GM19035 (cell line): ENCODE measurements around the gene RBFOX2.
"Not testable (repeated sequence)": the region's sequence is repeated elsewhere in the genome, so short reads cannot be mapped to it uniquely, and the experiment has no call there.

Source experiments
- ATAC-seq: cut with Tn5 transposase; IDR thresholded peaks from one replicate; pipeline ENCODE4 v1.9.1; 2021; ENCODE audit not compliant: unreplicated experiment

RBFOX2 gene

DNA sequence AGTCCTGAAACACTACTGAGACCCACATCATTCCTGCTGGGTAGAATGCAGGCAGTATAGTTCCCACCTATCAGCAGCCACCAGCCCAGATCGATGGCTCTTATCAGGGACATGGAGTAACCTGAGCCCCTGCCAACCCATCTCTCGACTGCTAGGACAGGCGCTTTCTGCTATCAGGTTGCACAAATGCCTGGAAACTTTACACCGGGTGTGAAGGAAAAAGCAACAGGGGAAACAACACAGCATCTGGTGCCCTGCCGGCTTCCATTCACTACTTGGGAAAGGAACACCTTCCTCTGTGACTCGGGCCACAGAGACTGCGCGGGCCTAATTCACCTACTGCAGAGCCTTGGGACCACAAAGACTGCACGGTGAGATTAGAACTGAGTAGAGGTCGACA lies 18.5 kb downstream of the RBFOX2 start:
- ATAC-seq = no peak

DNA sequence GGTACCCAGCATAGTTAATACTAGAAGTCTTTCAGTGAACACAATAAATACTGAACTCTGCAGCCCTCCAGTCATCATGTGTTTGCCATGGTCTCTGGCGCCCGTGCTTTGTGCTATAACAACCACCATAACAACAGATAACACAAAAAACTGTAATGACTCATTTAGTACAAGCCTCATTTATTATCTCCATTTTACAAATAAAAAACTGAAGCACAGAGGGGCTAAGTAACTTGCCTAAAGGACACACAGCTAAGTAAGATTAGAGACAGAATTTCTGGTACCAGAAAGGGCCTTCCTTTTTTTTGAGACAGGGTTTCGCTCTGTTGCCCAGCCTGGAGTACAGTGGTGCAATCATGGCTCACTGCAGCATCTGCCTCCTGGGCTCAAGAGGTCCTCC lies 19.5 kb downstream of the RBFOX2 start:
- no peak for ATAC-seq

DNA sequence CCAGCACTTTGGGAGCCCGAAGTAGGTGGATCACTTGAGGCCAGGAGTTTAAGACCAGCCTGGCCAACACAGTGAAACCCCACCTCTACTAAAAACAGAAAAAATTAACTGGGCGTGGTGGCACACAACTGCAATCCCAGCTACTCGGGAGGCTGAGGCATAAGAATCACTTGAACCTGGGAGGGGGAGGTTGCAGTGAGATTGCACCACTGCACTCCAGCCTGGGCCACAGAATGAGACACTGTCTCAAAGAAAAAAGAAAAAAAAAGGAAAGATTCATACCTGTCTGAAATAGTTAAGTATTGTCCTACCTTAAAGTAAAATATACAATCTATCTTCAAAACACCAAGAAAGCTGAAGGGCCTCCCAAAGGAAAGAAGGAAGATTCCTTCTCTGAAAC lies 20.1 kb downstream of the RBFOX2 start:
- ATAC-seq = no peak

- no peak for ATAC-seq
These were observed 20.5 kb downstream of the RBFOX2 start for GRCh38 chr22:36008131-36008530.

DNA sequence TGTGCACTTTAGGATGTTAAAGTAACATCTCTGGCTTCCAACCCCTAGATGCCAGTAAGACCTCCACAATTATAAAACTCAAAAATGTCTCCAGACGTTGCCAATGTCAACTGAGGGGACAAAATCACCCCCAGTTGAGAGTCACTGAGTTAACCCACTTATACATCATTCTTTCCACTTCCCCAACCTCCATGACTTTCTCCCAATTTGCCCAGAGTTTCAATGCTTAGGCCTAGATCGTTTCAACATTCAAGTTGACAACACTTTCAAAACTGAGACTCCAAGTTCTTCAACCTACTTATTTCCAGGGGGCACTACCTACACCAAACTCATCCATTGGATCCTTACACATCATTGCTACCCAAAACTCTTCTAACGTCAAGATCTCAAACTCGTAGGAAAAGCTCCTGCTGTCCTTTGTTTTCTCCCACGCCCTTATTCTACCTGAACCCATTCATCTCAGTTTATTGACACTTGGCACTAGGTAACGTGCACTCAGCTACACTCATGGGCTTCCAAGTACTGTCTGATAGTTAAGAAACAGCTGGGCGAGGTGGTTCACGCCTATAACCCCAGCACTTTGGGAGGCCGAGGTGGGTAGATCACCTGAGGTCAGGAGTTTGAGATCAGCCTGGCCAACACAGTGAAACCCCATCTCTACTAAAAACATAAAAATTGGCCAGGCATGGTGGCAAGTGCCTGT lies 24.5 kb downstream of the RBFOX2 start:
- ATAC-seq = no peak

- ATAC-seq = no peak
These were observed 25.8 kb downstream of the RBFOX2 start for GRCh38 chr22:36002718-36003260.

- ATAC-seq = no peak
These were observed 26.5 kb downstream of the RBFOX2 start for GRCh38 chr22:36002084-36002483.

DNA sequence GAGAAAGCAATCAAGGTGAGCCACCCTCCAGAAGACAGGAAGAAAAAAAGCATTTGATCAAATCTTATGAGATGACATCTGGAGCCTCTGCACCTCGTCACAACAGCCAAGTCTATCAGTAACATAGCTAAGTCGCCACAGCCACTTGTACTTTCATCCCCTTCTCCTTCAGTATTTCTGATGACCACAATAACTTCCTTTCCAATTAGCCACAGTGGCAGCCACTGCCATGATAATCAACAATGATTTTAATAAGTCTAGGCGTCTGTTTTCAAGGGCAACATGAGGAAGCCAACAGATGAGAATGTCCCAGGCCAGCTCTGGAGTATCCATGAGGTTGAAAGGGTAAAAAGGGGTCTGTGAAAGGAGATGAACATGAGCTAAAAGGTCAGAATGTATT lies 29.9 kb downstream of the RBFOX2 start:
- no peak for ATAC-seq

DNA sequence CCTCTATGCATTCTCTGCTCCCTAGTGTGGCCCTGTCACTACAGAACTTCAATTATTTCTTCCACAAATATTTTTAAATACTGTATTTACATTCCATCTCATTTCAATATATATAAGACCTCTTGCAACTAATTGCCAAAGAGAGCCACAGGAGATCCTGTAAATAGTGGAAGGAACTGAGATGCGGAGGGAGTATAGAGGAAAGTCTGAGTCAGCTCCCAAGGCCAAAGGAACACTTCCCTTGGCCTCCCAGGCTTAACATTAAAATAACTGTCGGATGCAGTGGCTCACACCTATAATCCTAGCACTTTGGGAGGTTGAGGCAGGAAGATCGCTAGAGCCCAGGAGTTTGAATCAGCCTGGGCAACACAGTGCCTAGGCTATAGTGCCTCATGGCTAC lies 31.2 kb downstream of the RBFOX2 start:
- no peak for ATAC-seq

GRCh38 chr22:35996596-35996995 lies 32.0 kb downstream of the RBFOX2 start:
- ATAC-seq = no peak

DNA sequence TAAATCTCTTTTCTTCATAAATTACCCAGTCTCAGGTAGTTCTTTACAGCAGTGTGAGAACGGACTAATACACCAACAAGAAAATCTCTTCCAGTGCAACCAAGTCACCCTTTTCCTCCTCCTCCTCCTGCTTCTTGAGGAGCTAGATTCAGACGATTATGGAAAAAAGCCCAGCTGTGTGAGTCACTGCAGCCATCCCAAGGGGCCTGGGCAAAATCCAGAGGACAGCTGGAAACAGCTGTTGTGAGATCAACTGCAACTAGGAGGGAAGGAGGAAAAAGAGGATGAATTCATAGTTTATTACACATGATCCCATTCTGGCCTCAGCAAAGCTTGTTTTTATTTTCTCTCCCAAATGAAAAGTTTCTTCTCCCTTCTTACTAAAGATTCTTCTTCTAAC lies 32.9 kb downstream of the RBFOX2 start:
- no peak for ATAC-seq

GRCh38 chr22:35995348-35995747 lies 33.3 kb downstream of the RBFOX2 start:
- no peak for ATAC-seq

GRCh38 chr22:35993727-35994126 lies 34.9 kb downstream of the RBFOX2 start:
- ATAC-seq = not testable (repeated sequence)

GRCh38 chr22:35993048-35993714 lies 35.4 kb downstream of the RBFOX2 start:
- no peak for ATAC-seq

DNA sequence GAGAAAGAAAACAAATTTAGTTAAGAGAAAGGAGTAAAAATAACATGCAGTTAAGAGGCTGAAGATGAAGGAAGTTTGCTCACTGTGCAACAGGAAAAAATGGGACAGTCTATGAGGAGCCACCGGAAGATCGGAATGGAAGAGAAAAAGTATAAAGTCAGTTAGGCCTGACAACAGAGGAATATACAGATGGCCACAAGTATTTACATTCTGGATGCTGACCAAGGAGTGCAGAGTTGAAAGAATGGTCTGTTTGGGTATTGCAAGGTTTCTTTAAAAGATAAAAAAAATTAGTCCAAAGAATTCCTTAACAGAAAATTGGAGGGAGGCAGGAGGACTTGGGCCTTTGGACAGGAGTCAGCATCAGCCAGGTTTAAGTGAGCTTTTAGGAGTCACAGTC lies 37.5 kb downstream of the RBFOX2 start:
- ATAC-seq = no peak

- no peak for ATAC-seq
These were observed 40.6 kb downstream of the RBFOX2 start for GRCh38 chr22:35988030-35988429.

DNA sequence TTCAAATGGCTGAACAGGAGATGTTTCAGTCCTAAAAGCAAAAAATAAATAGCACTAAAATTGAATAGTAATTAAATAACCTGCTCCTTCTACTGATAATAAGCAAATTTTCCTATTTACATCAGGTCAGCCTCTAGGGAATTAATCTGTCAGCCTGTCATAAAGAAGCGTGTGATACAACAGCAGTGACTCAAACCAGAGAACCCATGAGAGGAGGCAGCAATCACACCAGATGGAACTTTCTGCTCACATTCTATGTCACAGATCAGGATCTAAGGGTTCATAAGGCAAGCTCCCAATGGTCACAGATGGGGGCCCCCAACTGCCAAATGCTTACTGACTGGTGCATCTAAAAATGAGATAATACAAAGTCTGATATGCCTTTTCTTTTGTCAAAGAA lies 41.1 kb downstream of the RBFOX2 start:
- no peak for ATAC-seq

GRCh38 chr22:35986088-35986487 lies 42.5 kb downstream of the RBFOX2 start:
- no peak for ATAC-seq

DNA sequence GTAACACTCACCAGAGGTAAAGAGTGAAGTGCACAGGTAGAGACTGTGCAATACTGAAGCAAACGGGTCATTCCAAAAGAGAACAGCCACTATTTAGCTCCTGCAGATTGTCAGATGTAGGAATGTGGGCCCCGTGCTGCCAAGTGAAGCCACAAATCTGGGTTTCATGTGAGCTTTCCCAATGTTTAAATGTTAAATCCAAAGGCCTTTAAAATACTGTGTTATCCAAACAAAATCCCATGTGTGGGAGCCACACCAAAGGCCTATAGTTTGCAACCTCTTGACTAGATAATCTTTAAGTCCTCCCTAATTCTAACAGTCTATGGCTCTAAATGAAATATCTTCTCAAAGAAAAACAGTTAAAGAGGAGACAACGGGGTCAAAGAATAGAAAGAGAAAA lies 43.3 kb downstream of the RBFOX2 start:
- ATAC-seq = no peak

DNA sequence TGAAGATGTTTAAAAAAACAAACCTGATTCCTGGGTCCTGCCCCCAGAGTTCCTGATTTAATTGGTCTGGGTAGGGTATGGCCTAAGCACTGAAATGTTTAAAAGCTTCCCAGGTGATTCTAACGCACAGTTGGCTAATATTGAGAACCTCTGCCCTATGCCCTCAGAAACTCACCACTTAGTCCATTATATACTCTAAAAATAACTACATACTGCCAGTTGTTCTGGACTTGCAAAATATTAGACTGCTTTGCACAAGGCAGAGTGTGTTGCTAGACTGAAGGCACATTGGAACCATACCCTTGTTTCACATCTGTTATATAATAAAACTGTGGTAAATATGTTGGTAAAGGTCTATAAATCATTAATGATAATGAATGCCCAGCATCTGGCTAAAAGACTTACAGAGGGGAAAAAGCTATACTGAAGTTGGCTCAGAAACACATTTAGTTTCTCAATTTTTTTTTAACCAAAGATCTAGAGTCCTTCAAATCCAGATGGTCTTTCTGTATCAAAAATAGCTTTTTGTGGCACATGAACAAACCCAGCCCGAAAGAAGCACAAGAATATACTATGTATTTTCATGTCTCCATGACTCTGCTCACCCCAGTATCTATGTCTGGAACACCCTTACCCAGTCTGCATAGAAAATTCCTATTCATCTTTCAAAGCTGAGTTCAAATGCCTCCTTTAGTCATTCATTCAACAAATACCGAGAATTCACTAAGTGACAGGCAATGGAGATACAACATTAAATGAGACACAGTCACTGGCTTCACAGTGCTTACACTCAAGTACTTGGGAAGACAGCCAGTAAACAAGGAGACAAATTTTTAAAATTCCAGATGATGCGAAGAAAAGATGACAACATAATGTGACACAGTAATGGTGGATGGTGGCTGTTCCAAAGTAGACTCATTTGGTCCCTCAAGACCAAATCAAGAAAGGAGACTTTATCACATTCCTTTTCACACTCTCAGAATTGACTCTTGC lies 44.1 kb downstream of the RBFOX2 start:
- no peak for ATAC-seq

- ATAC-seq = no peak
These were observed 46.7 kb downstream of the RBFOX2 start for GRCh38 chr22:35981900-35982299.
